ENCODE results near the gene RAD51B.

Gene RAD51B

GRCh38 chr14:68317239-68317638, 497.7 kb downstream of the RAD51B start:
- no peak overlapping the region for H3K9ac ChIP-seq (ENCODE audit: insufficient read length)
- H3K9me3 ChIP-seq (ENCODE audit: low read depth, low read length): no peaks in the 10 kb centered on the region
- H3K27ac ChIP-seq: no peak overlapping the region
- H3K4me3 ChIP-seq: no peak overlapping the region
- no peaks in the 10 kb centered on the region for H3K36me3 ChIP-seq (ENCODE audit: insufficient read depth, low read length)
- DNase-seq (ENCODE audit: low read depth, low spot score): no peak
- TF ChIP-seq POLR2AphosphoS5 (IDR thresholded peaks at IDR 0.05; ENCODE audit: borderline replicate concordance, low read depth, low read length): no peak
- no peak for TF ChIP-seq FOXP2 (optimal IDR thresholded peaks at IDR 0.05; ENCODE audit: control extremely low read depth, extremely low read length, insufficient read depth)
- TF ChIP-seq EZH2 (IDR thresholded peaks at IDR 0.05): no peak

- H3K4me3 ChIP-seq: no peak overlapping the region
- DNase-seq (ENCODE audit: low read depth, low spot score): no peak
- no peak for TF ChIP-seq POLR2AphosphoS5 (IDR thresholded peaks at IDR 0.05; ENCODE audit: borderline replicate concordance, low read depth, low read length)
These were observed 499.2 kb downstream of the RAD51B start for GRCh38 chr14:68318828-68319227.

GRCh38 chr14:68320495-68320894, 500.9 kb downstream of the RAD51B start:
- Histone ChIP-seq H3K9ac (ENCODE audit: insufficient read length) (no peak overlapping the region), H3K4me3 (no peak overlapping the region), H3K27ac (no peak overlapping the region), H3K36me3 (ENCODE audit: insufficient read depth, low read length) (no peaks in the 10 kb centered on the region), H3K9me3 (ENCODE audit: low read depth, low read length) (no peaks in the 10 kb centered on the region)
- TF ChIP-seq EZH2 (IDR thresholded peaks at IDR 0.05): no peak
- TF ChIP-seq POLR2AphosphoS5 (IDR thresholded peaks at IDR 0.05; ENCODE audit: borderline replicate concordance, low read depth, low read length): no peak
- no peak for TF ChIP-seq FOXP2 (optimal IDR thresholded peaks at IDR 0.05; ENCODE audit: control extremely low read depth, extremely low read length, insufficient read depth)
- DNase-seq (ENCODE audit: low read depth, low spot score): no peak

More at GRCh38 chr14:68318828-68319227, 499.2 kb downstream of the RAD51B start:
- no peak overlapping the region for H3K9ac ChIP-seq (ENCODE audit: insufficient read length)
- H3K27ac ChIP-seq: no peak overlapping the region
- no peaks in the 10 kb centered on the region for H3K36me3 ChIP-seq (ENCODE audit: insufficient read depth, low read length)
- no peaks in the 10 kb centered on the region for H3K9me3 ChIP-seq (ENCODE audit: low read depth, low read length)

- H3K4me3 ChIP-seq: no peak overlapping the region
- TF ChIP-seq EZH2 (IDR thresholded peaks at IDR 0.05): no peak
- TF ChIP-seq POLR2AphosphoS5 (IDR thresholded peaks at IDR 0.05; ENCODE audit: borderline replicate concordance, low read depth, low read length): no peak
- no peak for TF ChIP-seq FOXP2 (optimal IDR thresholded peaks at IDR 0.05; ENCODE audit: control extremely low read depth, extremely low read length, insufficient read depth)
- DNase-seq (ENCODE audit: low read depth, low spot score): no peak
- H3K9me3 ChIP-seq (ENCODE audit: low read depth, low read length): no peaks in the 10 kb centered on the region
- H3K9ac ChIP-seq (ENCODE audit: insufficient read length): no peak overlapping the region
- H3K36me3 ChIP-seq (ENCODE audit: insufficient read depth, low read length): no peaks in the 10 kb centered on the region
- no peak overlapping the region for H3K27ac ChIP-seq
These were observed 503.5 kb downstream of the RAD51B start for GRCh38 chr14:68322940-68323620.

- H3K9ac ChIP-seq (ENCODE audit: insufficient read length): no peak overlapping the region
- H3K36me3 ChIP-seq (ENCODE audit: insufficient read depth, low read length): no peaks in the 10 kb centered on the region
- H3K9me3 ChIP-seq (ENCODE audit: low read depth, low read length): no peaks in the 10 kb centered on the region
- no peak overlapping the region for H3K4me3 ChIP-seq
- TF ChIP-seq POLR2AphosphoS5 (IDR thresholded peaks at IDR 0.05; ENCODE audit: borderline replicate concordance, low read depth, low read length) (no peak), EZH2 (IDR thresholded peaks at IDR 0.05) (no peak), FOXP2 (optimal IDR thresholded peaks at IDR 0.05; ENCODE audit: control extremely low read depth, extremely low read length, insufficient read depth) (no peak)
- DNase-seq (ENCODE audit: low read depth, low spot score): no peak
- no peak overlapping the region for H3K27ac ChIP-seq
These were observed 505.8 kb downstream of the RAD51B start for GRCh38 chr14:68325267-68325807.

- H3K27ac ChIP-seq: no peak overlapping the region
- H3K9ac ChIP-seq (ENCODE audit: insufficient read length): no peak overlapping the region
- no peaks in the 10 kb centered on the region for H3K9me3 ChIP-seq (ENCODE audit: low read depth, low read length)
- DNase-seq (ENCODE audit: low read depth, low spot score): no peak
- H3K36me3 ChIP-seq (ENCODE audit: insufficient read depth, low read length): no peaks in the 10 kb centered on the region
- TF ChIP-seq FOXP2 (optimal IDR thresholded peaks at IDR 0.05; ENCODE audit: control extremely low read depth, extremely low read length, insufficient read depth) (no peak), EZH2 (IDR thresholded peaks at IDR 0.05) (no peak), POLR2AphosphoS5 (IDR thresholded peaks at IDR 0.05; ENCODE audit: borderline replicate concordance, low read depth, low read length) (no peak)
- no peak overlapping the region for H3K4me3 ChIP-seq
These were observed 507.7 kb downstream of the RAD51B start for GRCh38 chr14:68327231-68327630.

DNA sequence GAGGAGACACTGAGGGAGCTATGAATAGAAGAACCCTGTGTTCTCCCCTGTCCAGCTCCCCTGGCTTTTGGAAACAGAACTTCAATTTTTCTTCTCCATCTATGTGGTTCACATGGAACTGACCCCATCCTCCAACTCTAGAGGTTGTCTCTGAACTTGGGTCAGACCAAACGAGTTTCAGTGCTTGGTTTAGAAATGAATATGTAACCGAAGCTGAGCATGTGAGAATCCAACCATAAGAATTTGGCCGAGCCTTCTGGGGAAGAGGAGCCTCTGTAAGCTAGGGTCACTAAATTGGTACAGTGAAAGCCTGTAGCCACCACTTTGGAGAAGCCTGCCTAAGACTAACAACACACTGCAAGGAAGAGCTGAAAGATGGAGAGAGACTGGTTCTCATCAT, 508.9 kb downstream of the RAD51B start:
- H3K36me3 ChIP-seq (ENCODE audit: insufficient read depth, low read length): no peaks in the 10 kb centered on the region
- no peak overlapping the region for H3K27ac ChIP-seq
- H3K9me3 ChIP-seq (ENCODE audit: low read depth, low read length): no peaks in the 10 kb centered on the region
- no peak for DNase-seq (ENCODE audit: low read depth, low spot score)
- H3K4me3 ChIP-seq: no peak overlapping the region
- no peak for TF ChIP-seq POLR2AphosphoS5 (IDR thresholded peaks at IDR 0.05; ENCODE audit: borderline replicate concordance, low read depth, low read length)
- TF ChIP-seq FOXP2 (optimal IDR thresholded peaks at IDR 0.05; ENCODE audit: control extremely low read depth, extremely low read length, insufficient read depth): no peak
- TF ChIP-seq EZH2 (IDR thresholded peaks at IDR 0.05): no peak
- no peak overlapping the region for H3K9ac ChIP-seq (ENCODE audit: insufficient read length)

DNA sequence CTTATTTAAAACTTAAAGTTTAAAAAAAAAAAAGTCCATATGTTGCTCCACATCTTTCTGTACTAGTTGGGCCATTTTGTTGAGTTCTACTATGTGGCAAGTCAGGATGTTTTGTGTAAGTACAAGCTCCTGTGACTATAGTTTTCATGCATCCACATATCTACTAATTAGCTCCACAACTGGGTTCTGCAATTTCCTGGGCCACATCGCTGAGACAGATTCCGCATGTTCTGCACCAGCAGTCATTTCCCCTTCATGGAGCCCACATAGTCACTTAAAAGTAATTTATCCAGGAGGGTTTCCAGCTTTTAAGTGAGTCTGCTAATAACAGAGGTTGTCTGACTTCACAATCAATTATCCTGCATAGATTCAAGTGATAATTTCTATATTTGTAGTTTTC, 511.8 kb downstream of the RAD51B start:
- DNase-seq (ENCODE audit: low read depth, low spot score): no peak
- H3K9me3 ChIP-seq (ENCODE audit: low read depth, low read length): no peaks in the 10 kb centered on the region
- no peak for TF ChIP-seq POLR2AphosphoS5 (IDR thresholded peaks at IDR 0.05; ENCODE audit: borderline replicate concordance, low read depth, low read length)
- no peak for TF ChIP-seq EZH2 (IDR thresholded peaks at IDR 0.05)
- no peak for TF ChIP-seq FOXP2 (optimal IDR thresholded peaks at IDR 0.05; ENCODE audit: control extremely low read depth, extremely low read length, insufficient read depth)
- no peaks in the 10 kb centered on the region for H3K36me3 ChIP-seq (ENCODE audit: insufficient read depth, low read length)
- H3K4me3 ChIP-seq: no peak overlapping the region
- H3K27ac ChIP-seq: peak overlapping the region; percentile 57; the same call in 1 of the 2 replicates
- no peak overlapping the region for H3K9ac ChIP-seq (ENCODE audit: insufficient read length)

GRCh38 chr14:68331991-68332390, 512.4 kb downstream of the RAD51B start:
- H3K27ac ChIP-seq: peak overlapping the region; percentile 57
- no peak overlapping the region for H3K9ac ChIP-seq (ENCODE audit: insufficient read length)
- H3K9me3 ChIP-seq (ENCODE audit: low read depth, low read length): no peaks in the 10 kb centered on the region
- TF ChIP-seq POLR2AphosphoS5 (IDR thresholded peaks at IDR 0.05; ENCODE audit: borderline replicate concordance, low read depth, low read length): no peak
- no peak for TF ChIP-seq FOXP2 (optimal IDR thresholded peaks at IDR 0.05; ENCODE audit: control extremely low read depth, extremely low read length, insufficient read depth)
- TF ChIP-seq EZH2 (IDR thresholded peaks at IDR 0.05): no peak
- no peak overlapping the region for H3K4me3 ChIP-seq
- no peak for DNase-seq (ENCODE audit: low read depth, low spot score)
- no peaks in the 10 kb centered on the region for H3K36me3 ChIP-seq (ENCODE audit: insufficient read depth, low read length)
